Colonic mucosa (tissue), 4 donors: ENCODE results near the gene HDAC9. TPM values are rescaled to one million over a fixed set of nuclear protein-coding genes. Genes with fewer than 3 reads are reported as not detected.

ENCODE experiments used
- DNase-seq: peaks from one replicate; pipeline ENCODE4 v3.0.0-alpha.2; 2020
- H3K27ac ChIP-seq: fragments of 200-600 bp; one replicate; pipeline ENCODE4 v1.8.0; 2021
- H3K27me3 ChIP-seq: fragments of 200-600 bp; one replicate; pipeline ENCODE4 v1.8.0; 2021
- H3K36me3 ChIP-seq: fragments of 200-600 bp; one replicate; pipeline ENCODE4 v1.8.0; 2021
- H3K4me1 ChIP-seq: fragments of 200-600 bp; one replicate; pipeline ENCODE4 v1.8.0; 2021; ENCODE audit warnings: mild to moderate bottlenecking
- H3K4me3 ChIP-seq: fragments of 200-600 bp; one replicate; pipeline ENCODE4 v1.8.0; 2021
- H3K9ac ChIP-seq, 2 donors: one replicate each; pipeline ENCODE4 v1.7.0; 2013; ENCODE audit warnings: control low read depth in 2 of 2, low read depth in 2 of 2, low read length in 2 of 2
- H3K9me3 ChIP-seq: fragments of 200-600 bp; one replicate; pipeline ENCODE4 v1.8.0; 2021
- intact Hi-C: fragments of 100-400 bp; cut with DNase I; formaldehyde crosslinking; loops from one replicate; pipeline ENCODE4 v1.14.1; 2022
- total RNA-seq, 2 donors: library from RNA; stranded (reverse); fragmentation: NEBNext Ultra II Directional in 1 of 2; extraction: Animal tissue kit (Norgen Biotek cat#: 25700) in 1 of 2; gene quantifications; one replicate each; pipeline ENCODE4 v1.2.1, GENCODE V29; 2021
- TF ChIP-seq, protein P1 (sequence below): fragments of 200-600 bp; IDR thresholded peaks from one replicate; pipeline ENCODE4 v1.8.0; 2022; ENCODE audit warnings: antibody characterized with exemption, mild to moderate bottlenecking
- donor health status: healthy.
- donor health status: DM: no; HTN: no; CAD: no.
- donor health status: DM: no; HTN: no; CAD: no.

HDAC9 gene
- total RNA-seq, 2 donors from 2014 or later, result 2.6 to 8.7 TPM

GRCh38 chr7:18824157-18824556 is 328.6 kb downstream of the HDAC9 start:
- no peaks in the 10 kb centered on the region for H3K27me3 ChIP-seq
- no peak overlapping the region for H3K27ac ChIP-seq
- TF ChIP-seq, protein P1, sequence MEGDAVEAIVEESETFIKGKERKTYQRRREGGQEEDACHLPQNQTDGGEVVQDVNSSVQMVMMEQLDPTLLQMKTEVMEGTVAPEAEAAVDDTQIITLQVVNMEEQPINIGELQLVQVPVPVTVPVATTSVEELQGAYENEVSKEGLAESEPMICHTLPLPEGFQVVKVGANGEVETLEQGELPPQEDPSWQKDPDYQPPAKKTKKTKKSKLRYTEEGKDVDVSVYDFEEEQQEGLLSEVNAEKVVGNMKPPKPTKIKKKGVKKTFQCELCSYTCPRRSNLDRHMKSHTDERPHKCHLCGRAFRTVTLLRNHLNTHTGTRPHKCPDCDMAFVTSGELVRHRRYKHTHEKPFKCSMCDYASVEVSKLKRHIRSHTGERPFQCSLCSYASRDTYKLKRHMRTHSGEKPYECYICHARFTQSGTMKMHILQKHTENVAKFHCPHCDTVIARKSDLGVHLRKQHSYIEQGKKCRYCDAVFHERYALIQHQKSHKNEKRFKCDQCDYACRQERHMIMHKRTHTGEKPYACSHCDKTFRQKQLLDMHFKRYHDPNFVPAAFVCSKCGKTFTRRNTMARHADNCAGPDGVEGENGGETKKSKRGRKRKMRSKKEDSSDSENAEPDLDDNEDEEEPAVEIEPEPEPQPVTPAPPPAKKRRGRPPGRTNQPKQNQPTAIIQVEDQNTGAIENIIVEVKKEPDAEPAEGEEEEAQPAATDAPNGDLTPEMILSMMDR, result no peak
- no peak overlapping the region for H3K9ac ChIP-seq
- peaks cover 2% of the 10 kb centered on the region for H3K4me1 ChIP-seq
- no peak overlapping the region for H3K4me3 ChIP-seq
- no peaks in the 10 kb centered on the region for H3K36me3 ChIP-seq
- no peak for DNase-seq
- H3K9me3 ChIP-seq, result no peaks in the 10 kb centered on the region
- intact Hi-C loops, result no loop called here

DNA sequence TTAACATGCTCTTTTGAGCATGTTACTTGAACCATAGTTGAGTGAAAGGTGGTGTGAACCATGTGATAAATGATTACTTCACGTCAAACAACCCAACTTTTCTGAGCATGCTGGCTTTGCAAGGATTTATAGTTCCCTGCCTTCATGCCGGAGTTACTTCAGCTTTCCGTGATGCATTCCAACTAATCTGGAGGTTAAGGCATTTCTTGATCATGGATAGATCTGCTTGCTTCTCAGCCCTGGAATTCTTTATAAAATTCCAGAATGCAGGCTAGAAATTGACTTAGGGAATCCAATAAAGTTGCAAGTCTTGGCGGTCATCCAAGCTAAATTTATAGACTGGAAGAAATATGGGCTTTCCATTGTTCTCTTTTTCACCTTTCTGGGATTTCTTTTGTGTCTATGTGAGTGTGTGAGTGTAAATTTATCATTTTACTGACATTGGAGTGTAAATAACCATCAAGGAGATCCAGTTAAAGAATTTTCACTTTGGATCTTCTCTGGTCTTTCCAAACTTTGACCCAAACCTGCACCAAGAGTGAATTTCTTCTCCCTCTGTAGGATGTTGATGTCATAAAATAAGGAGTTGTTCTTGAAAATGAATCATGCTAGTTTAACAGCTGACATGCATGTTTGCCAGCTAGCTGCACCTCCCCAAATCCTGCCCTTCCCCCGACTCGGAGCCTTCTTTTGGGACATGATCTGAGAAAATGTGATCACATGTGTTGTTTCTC is 332.9 kb downstream of the HDAC9 start:
- no peaks in the 10 kb centered on the region for H3K9me3 ChIP-seq
- peak; percentile 28 for DNase-seq
- no peaks in the 10 kb centered on the region for H3K36me3 ChIP-seq

DNA sequence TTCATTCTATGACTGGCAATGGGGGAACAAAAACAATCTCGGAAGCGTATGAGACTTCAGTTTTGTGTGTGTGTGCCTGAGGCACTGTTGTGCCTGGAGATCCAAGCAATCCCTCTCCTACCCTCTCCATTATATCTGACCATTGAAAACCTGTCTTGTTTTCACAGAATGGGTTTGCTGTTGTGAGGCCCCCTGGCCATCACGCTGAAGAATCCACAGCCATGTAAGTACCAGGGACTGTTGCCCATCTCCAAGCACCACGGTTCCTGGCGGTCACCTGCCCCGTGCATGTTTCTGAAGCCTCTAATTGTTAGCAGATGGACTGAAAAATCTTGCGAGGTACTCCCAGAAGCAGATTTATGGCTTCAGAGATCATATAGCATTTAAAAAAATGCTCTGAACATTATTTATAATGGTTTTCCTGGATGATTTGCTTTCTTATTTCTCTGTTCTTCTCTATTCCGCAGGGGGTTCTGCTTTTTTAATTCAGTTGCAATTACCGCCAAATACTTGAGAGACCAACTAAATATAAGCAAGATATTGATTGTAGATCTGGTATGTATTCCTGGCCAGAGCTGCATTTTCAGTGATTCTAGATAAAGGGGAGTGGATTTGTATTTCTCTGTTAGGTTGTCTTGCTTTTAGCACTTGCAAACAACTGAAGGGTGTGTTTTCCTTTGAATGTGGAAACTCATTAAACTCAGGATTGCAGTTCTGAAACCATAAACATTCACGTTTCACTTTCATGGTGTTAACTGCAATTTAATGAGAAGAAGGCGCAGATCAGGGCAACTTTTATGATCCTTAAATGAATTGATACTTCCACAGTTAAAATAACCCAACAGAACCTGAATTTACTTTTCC is 333.7 kb downstream of the HDAC9 start:
- no peak overlapping the region for H3K27ac ChIP-seq
- H3K9me3 ChIP-seq, result no peaks in the 10 kb centered on the region
- H3K9ac ChIP-seq, result no peak overlapping the region
- intact Hi-C loops, result no loop called here
- peaks cover 3% of the 10 kb centered on the region for H3K4me1 ChIP-seq
- DNase-seq, result no peak
- TF ChIP-seq, protein P1, result no peak
- no peak overlapping the region for H3K4me3 ChIP-seq
- H3K36me3 ChIP-seq, result no peaks in the 10 kb centered on the region
- no peaks in the 10 kb centered on the region for H3K27me3 ChIP-seq

More for the DNA sequence above, 332.9 kb downstream of the HDAC9 start:
- TF ChIP-seq, protein P1, result no peak
- H3K4me3 ChIP-seq, result no peak overlapping the region
- no peaks in the 10 kb centered on the region for H3K27me3 ChIP-seq
- intact Hi-C loops, result no loop called here
- H3K9ac ChIP-seq, result no peak overlapping the region
- H3K4me1 ChIP-seq, result peaks cover 3% of the 10 kb centered on the region
- H3K27ac ChIP-seq, result no peak overlapping the region

GRCh38 chr7:18829858-18830285 is 334.3 kb downstream of the HDAC9 start:
- H3K4me1 ChIP-seq, result peaks cover 3% of the 10 kb centered on the region
- H3K36me3 ChIP-seq, result no peaks in the 10 kb centered on the region
- no peaks in the 10 kb centered on the region for H3K27me3 ChIP-seq
- no peak overlapping the region for H3K27ac ChIP-seq
- TF ChIP-seq, protein P1, result no peak
- no peaks in the 10 kb centered on the region for H3K9me3 ChIP-seq
- no peak overlapping the region for H3K9ac ChIP-seq
- intact Hi-C loops, result no loop called here
- peak; percentile 23 for DNase-seq
- H3K4me3 ChIP-seq, result no peak overlapping the region

DNA sequence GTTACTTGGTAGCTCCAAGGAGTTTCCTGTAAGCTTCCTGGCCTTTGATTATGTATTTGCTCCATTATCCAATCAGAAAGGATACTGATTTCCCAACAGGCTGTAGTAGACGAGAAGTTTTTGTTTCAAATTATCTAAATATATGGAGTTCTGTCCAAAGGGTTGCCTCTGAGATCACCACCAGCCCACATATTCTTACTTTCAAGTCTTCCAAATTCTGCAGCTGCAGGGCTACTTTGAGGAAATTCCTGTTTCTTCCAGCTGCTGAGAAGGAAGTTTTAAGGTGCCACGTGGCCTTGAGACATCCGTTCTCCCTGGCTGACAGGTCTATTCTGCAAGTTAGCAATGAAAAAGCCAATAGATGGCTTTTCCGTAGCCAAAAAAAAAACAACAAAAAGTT is 335.9 kb downstream of the HDAC9 start:
- Histone ChIP-seq H3K27ac (no peak overlapping the region), H3K4me1 (peaks cover 3% of the 10 kb centered on the region), H3K9ac (no peak overlapping the region), H3K36me3 (no peaks in the 10 kb centered on the region), H3K27me3 (no peaks in the 10 kb centered on the region), H3K4me3 (no peak overlapping the region), H3K9me3 (no peaks in the 10 kb centered on the region)
- intact Hi-C loops, result no loop called here
- TF ChIP-seq, protein P1, result no peak
- DNase-seq, result no peak
